HEK293 (cell line): ENCODE data around the gene MAP3K20.

ENCODE experiments used
- MEIS1 ChIP-seq: sonication (generic); formaldehyde crosslinking; IDR thresholded peaks from 2 replicates; pipeline ENCODE4 v1.8.1; 2022; ENCODE audit warnings: missing genetic modification reagents, mild to moderate bottlenecking, borderline replicate concordance
- ZNF501 ChIP-seq: fragments of 450-650 bp; formaldehyde crosslinking; IDR thresholded peaks from 2 replicates; pipeline ENCODE4 v1.5.1; 2016; ENCODE audit warnings: missing biosample characterization, missing genetic modification characterization

DNA sequence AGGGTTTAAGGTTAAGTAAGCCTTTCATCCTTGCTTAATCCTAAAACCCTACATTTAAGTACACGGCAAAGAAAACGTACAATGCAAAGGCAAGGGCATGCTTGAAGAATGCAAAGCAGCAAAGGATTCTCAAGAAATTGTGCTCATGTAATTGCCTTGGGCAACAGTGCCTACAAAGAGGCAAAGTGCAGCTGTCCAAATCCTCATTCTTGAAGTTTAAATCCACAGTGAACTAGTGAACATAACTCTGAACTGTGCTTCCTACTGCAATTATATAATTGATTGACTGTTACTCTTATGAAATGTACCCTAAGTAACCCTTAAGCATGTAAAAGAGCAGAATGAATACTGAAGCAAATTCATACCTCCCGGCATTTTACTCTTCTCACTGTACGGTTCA is 85.4 kb downstream of the MAP3K20 start:
- TF ChIP-seq MEIS1 (CRISPR knock-in tag) (no peak), ZNF501 (no peak)
